Measurements from ENCODE around the gene ATP6AP1.

The ATP6AP1 gene

GRCh38 chrX:154426916-154427770, 1.3 kb upstream of the ATP6AP1 start:
- Histone ChIP-seq H3K4me3 (ENCODE audit: low read depth, low read length) (no peak overlapping the region), H3K36me3 (replicated peaks) (peaks cover 6% of the 10 kb centered on the region), H3K27ac (no peak overlapping the region), H3K27me3 (replicated peaks) (no peaks in the 10 kb centered on the region)
- DNase-seq, result no peak
- TF ChIP-seq CTCF (IDR thresholded peaks at IDR 0.05; ENCODE audit: low read depth, low read length, missing control alignments), result no peak
- in situ Hi-C loops (cut with HindIII; ENCODE audit: low pct_ligation_motif_present, low sequenced_read_pairs), result no loop called here

GRCh38 chrX:154429711-154430110, 1.2 kb downstream of the ATP6AP1 start:
- peaks cover 6% of the 10 kb centered on the region for H3K36me3 ChIP-seq (replicated peaks)
- no peak overlapping the region for H3K27ac ChIP-seq
- no peak for TF ChIP-seq CTCF (IDR thresholded peaks at IDR 0.05; ENCODE audit: low read depth, low read length, missing control alignments)
- in situ Hi-C loops (cut with HindIII; ENCODE audit: low pct_ligation_motif_present, low sequenced_read_pairs), result no loop called here
- no peaks in the 10 kb centered on the region for H3K27me3 ChIP-seq (replicated peaks)
- H3K4me3 ChIP-seq (ENCODE audit: low read depth, low read length), result peak overlapping the region; percentile 70
- DNase-seq, result no peak

- no peak for TF ChIP-seq CTCF (IDR thresholded peaks at IDR 0.05; ENCODE audit: low read depth, low read length, missing control alignments)
- in situ Hi-C loops (cut with HindIII; ENCODE audit: low pct_ligation_motif_present, low sequenced_read_pairs), result no loop called here
- no peak overlapping the region for H3K4me3 ChIP-seq (ENCODE audit: low read depth, low read length)
- no peak for DNase-seq
- H3K27ac ChIP-seq, result no peak overlapping the region
- peaks cover 11% of the 10 kb centered on the region for H3K36me3 ChIP-seq (replicated peaks)
- H3K27me3 ChIP-seq (replicated peaks), result no peaks in the 10 kb centered on the region
Measured at GRCh38 chrX:154430479-154430878, 2.0 kb downstream of the ATP6AP1 start.

GRCh38 chrX:154430916-154431315, 2.4 kb downstream of the ATP6AP1 start:
- Histone ChIP-seq H3K36me3 (replicated peaks) (peaks cover 15% of the 10 kb centered on the region), H3K27me3 (replicated peaks) (no peaks in the 10 kb centered on the region), H3K27ac (no peak overlapping the region), H3K4me3 (ENCODE audit: low read depth, low read length) (no peak overlapping the region)
- no peak for DNase-seq
- in situ Hi-C loops (cut with HindIII; ENCODE audit: low pct_ligation_motif_present, low sequenced_read_pairs), result no loop called here
- TF ChIP-seq CTCF (IDR thresholded peaks at IDR 0.05; ENCODE audit: low read depth, low read length, missing control alignments), result no peak

- no peaks in the 10 kb centered on the region for H3K27me3 ChIP-seq (replicated peaks)
- no peak for DNase-seq
- peaks cover 15% of the 10 kb centered on the region for H3K36me3 ChIP-seq (replicated peaks)
- no peak for TF ChIP-seq CTCF (IDR thresholded peaks at IDR 0.05; ENCODE audit: low read depth, low read length, missing control alignments)
- H3K27ac ChIP-seq, result no peak overlapping the region
- H3K4me3 ChIP-seq (ENCODE audit: low read depth, low read length), result no peak overlapping the region
- in situ Hi-C loops (cut with HindIII; ENCODE audit: low pct_ligation_motif_present, low sequenced_read_pairs), result no loop called here
Measured at GRCh38 chrX:154431341-154431740, 2.9 kb downstream of the ATP6AP1 start.

GRCh38 chrX:154432210-154432609, 3.7 kb downstream of the ATP6AP1 start:
- no peak for TF ChIP-seq CTCF (IDR thresholded peaks at IDR 0.05; ENCODE audit: low read depth, low read length, missing control alignments)
- Histone ChIP-seq H3K27ac (no peak overlapping the region), H3K4me3 (ENCODE audit: low read depth, low read length) (no peak overlapping the region), H3K27me3 (replicated peaks) (no peaks in the 10 kb centered on the region), H3K36me3 (replicated peaks) (peaks cover 15% of the 10 kb centered on the region)
- in situ Hi-C loops (cut with HindIII; ENCODE audit: low pct_ligation_motif_present, low sequenced_read_pairs), result no loop called here
- DNase-seq, result no peak

Measured in brain microvascular endothelial cell (primary cell).